ENCODE results near the gene SLC7A9.

DNA sequence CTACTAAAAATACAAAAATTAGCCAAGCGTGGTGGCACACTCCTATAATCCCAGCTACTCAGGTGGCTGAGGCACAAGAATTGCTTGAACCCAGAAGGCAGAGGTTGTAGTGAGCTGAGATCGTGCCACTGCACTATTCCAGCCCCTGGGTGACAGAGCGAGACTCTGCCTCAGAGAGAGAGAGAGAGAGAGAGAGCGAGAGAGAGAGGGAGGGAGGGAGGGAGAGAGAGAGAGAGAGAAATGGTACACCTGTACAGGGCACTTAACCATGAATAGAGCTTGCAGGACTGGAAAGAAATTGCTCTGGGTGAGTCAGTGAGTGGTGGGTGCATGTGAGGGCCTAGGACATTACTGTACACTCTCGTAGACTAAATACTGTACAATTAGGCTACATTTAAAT lies 40.5 kb upstream of the SLC7A9 start:
- no peak for TF ChIP-seq GATA3 (IDR thresholded peaks at IDR 0.05; ENCODE audit: low read depth, low read length)
- TF ChIP-seq GATA2 (IDR thresholded peaks at IDR 0.05; ENCODE audit: low read depth, low read length): no peak

Measured in SH-SY5Y (cell line).